Erythroblast (primary cell): ENCODE measurements around the gene ATF5.

Experiments
- GATA1 ChIP-seq: IDR thresholded peaks from 2 replicates; pipeline ENCODE4 v1.6.1; 2011; ENCODE audit warnings: low read depth, mild to moderate bottlenecking, control low read depth, low read length, moderate library complexity
- POLR2A ChIP-seq: IDR thresholded peaks from 2 replicates; pipeline ENCODE4 v1.6.1; 2011; ENCODE audit warnings: mild to moderate bottlenecking, low read length

- TF ChIP-seq POLR2A: no peak
- no peak for TF ChIP-seq GATA1
These were observed 47.8 kb upstream of the ATF5 start for GRCh38 chr19:49881186-49881585.
